ENCODE measurements around the gene TSPAN1.

GRCh38 chr1:46211051-46211450, 36.2 kb downstream of the TSPAN1 start:
- TF ChIP-seq POLR2AphosphoS5 (IDR thresholded peaks at IDR 0.05; ENCODE audit: low read depth, low read length) (no peak), ZNF660 (CRISPR knock-in tag; IDR thresholded peaks at IDR 0.05; ENCODE audit: borderline replicate concordance, low read depth) (no peak), POLR2A (IDR thresholded peaks at IDR 0.05; ENCODE audit: insufficient read depth in 1 of 2, low read depth in 2 of 2, low read length in 2 of 2) (no peak), NR3C1 (CRISPR knock-in tag; IDR thresholded peaks at IDR 0.05) (no peak), ZNF891 (CRISPR knock-in tag; IDR thresholded peaks at IDR 0.05) (no peak), MTA1 (CRISPR knock-in tag; IDR thresholded peaks at IDR 0.05; ENCODE audit: borderline replicate concordance) (no peak), PRPF4 (IDR thresholded peaks at IDR 0.05; ENCODE audit: low read depth, low read length, poor library complexity, severe bottlenecking) (no peak)

Data from HepG2 (cell line).